HepG2 (cell line): ENCODE measurements around the gene PI3. TPM values are rescaled to one million over a fixed set of nuclear protein-coding genes. Genes with fewer than 3 reads are reported as not detected.

Experiments
- ATAC-seq: fragments of 200-7000 bp; cut with Tn5 transposase; 3 replicates; pipeline ENCODE4 v1.9.1; 2020; ENCODE audit warnings: mild to moderate bottlenecking, moderate library complexity
- BruUV-seq: library from RNA; stranded (reverse); fragments of 400-500 nt; replicated peaks from 2 replicates; lab custom pipeline; 2021; lab: Mats Ljungman, UMichigan
- CTCF ChIA-PET: fragments of 300-600 bp; formaldehyde crosslinking; extraction: SDS; loops from one replicate; lab custom pipeline; 2021; ENCODE audit warnings: low total read pairs, inconsistent platforms, low intra/inter-chr PET ratio; lab: Yijun Ruan, JAX
- POLR2A ChIA-PET: fragments of 350-600 bp; sonication (Branson Sonifier 250); formaldehyde crosslinking; loops from one replicate; lab custom pipeline; 2020; ENCODE audit warnings: antibody characterized with exemption, inconsistent platforms; lab: Yijun Ruan, JAX
- DNase-seq: peaks from one replicate; pipeline ENCODE4 v3.0.0-alpha.2; 2015; ENCODE audit warnings: low spot score
- FAIRE-seq: peaks from 3 replicates; lab custom pipeline; 2011; peaks lifted over from hg19 to GRCh38; lab: Jason Lieb, UNC
- H2AFZ ChIP-seq: one replicate; pipeline ENCODE4 v1.6.1; 2011; ENCODE audit warnings: low read length, inconsistent platforms
- H3K27ac ChIP-seq: fragments of 300-600 bp; 3 replicates; pipeline ENCODE4 v1.8.0; 2011; ENCODE audit warnings: mixed run types, mild to moderate bottlenecking, mixed read lengths, low read length, inconsistent platforms; ENCODE audit not compliant: insufficient read depth; ENCODE audit errors: extremely low read length
- H3K27me3 ChIP-seq, 2 experiments: fragments of 200-600 bp in 1 of 2; 2 replicates in 1 of 2; 3 replicates in 1 of 2; pipeline versions ENCODE4 v1.6.0 to v1.8.0; 2011; ENCODE audit warnings: low read length in 2 of 2, mild to moderate bottlenecking in 2 of 2, moderate library complexity in 2 of 2, inconsistent platforms in 1 of 2; ENCODE audit not compliant: insufficient read depth in 2 of 2, control insufficient read depth in 1 of 2
- H3K36me3 ChIP-seq, 2 experiments: fragments of 200-600 bp in 1 of 2; replicated peaks in 1 of 2; 2 replicates in 1 of 2; 3 replicates in 1 of 2; pipeline versions ENCODE4 v1.5.1 to v1.8.0; 2011; ENCODE audit warnings: low read length in 2 of 2, inconsistent platforms in 1 of 2; ENCODE audit not compliant: insufficient read depth in 2 of 2, control insufficient read depth in 1 of 2
- H3K4me1 ChIP-seq: 2 replicates; pipeline ENCODE4 v1.5.1; 2012; ENCODE audit warnings: low read length, inconsistent platforms; ENCODE audit not compliant: insufficient read depth
- H3K4me2 ChIP-seq: 2 replicates; pipeline ENCODE4 v1.6.0; 2011; ENCODE audit warnings: low read depth, low read length, inconsistent platforms
- H3K4me3 ChIP-seq, 3 experiments: fragments of 200-600 bp in 1 of 3; sonication (generic), shearing (Covaris generic) in 1 of 3; replicated peaks in 1 of 3; 2 replicates each; pipeline ENCODE4 v1.5.1; 2011 to 2016; ENCODE audit warnings: low read length in 3 of 3, inconsistent platforms in 2 of 3, low read depth in 2 of 3, mild to moderate bottlenecking in 2 of 3, control low read depth in 1 of 3, mixed read lengths in 1 of 3; ENCODE audit not compliant: insufficient read depth in 1 of 3
- H3K79me2 ChIP-seq: one replicate; pipeline ENCODE4 v1.6.1; 2011; ENCODE audit warnings: low read length, inconsistent platforms; ENCODE audit not compliant: insufficient read depth
- H3K9ac ChIP-seq: 2 replicates; pipeline ENCODE4 v1.6.0; 2011; ENCODE audit warnings: mild to moderate bottlenecking, low read depth, low read length, inconsistent platforms; ENCODE audit not compliant: insufficient read depth
- H3K9me3 ChIP-seq: 2 replicates; pipeline ENCODE4 v1.5.1; 2012; ENCODE audit warnings: mild to moderate bottlenecking, low read length
- H4K20me1 ChIP-seq: 2 replicates; pipeline ENCODE4 v1.6.0; 2011; ENCODE audit warnings: inconsistent platforms, mild to moderate bottlenecking, low read length, moderate library complexity; ENCODE audit not compliant: insufficient read depth
- ARID3A ChIP-seq: IDR thresholded peaks from 2 replicates; pipeline ENCODE4 v1.6.1; 2012; ENCODE audit warnings: low read depth, low read length, improper control_type of control experiment
- CAMTA2 ChIP-seq: sonication (generic); formaldehyde crosslinking; IDR thresholded peaks from 2 replicates; pipeline ENCODE4 v1.4.0; 2020; ENCODE audit warnings: mild to moderate bottlenecking, missing genetic modification reagents, borderline replicate concordance
- DR1 ChIP-seq: sonication (generic); formaldehyde crosslinking; IDR thresholded peaks from 2 replicates; pipeline ENCODE4 v1.8.0; 2021; ENCODE audit warnings: mild to moderate bottlenecking, missing genetic modification reagents, inconsistent platforms
- E2F1 ChIP-seq: sonication (generic); formaldehyde crosslinking; IDR thresholded peaks from 2 replicates; pipeline ENCODE4 v1.5.0; 2020; ENCODE audit warnings: missing genetic modification reagents
- E2F2 ChIP-seq: sonication (generic); formaldehyde crosslinking; IDR thresholded peaks from 2 replicates; pipeline ENCODE4 v1.4.0; 2020; ENCODE audit warnings: missing genetic modification reagents, borderline replicate concordance
- FOXA1 ChIP-seq, 2 experiments: fragments of 450-650 bp in 1 of 2; sonication (generic) in 1 of 2; formaldehyde crosslinking in 1 of 2; IDR thresholded peaks; 2 replicates each; pipeline versions ENCODE4 v1.4.0 to v1.6.1; 2016 to 2020; ENCODE audit warnings: missing genetic modification reagents in 1 of 2
- MTF1 ChIP-seq: sonication (generic); formaldehyde crosslinking; IDR thresholded peaks from 2 replicates; pipeline ENCODE4 v1.5.0; 2020; ENCODE audit warnings: missing genetic modification reagents
- RCOR2 ChIP-seq: IDR thresholded peaks from 2 replicates; pipeline ENCODE4 v1.6.1; 2016; ENCODE audit warnings: missing biosample characterization, missing genetic modification reagents
- SYNCRIP ChIP-seq: fragments of 200-400 bp; formaldehyde crosslinking; IDR thresholded peaks from 2 replicates; pipeline ENCODE4 v1.6.1; 2018; ENCODE audit warnings: mild to moderate bottlenecking, low read depth, low read length; ENCODE audit not compliant: insufficient read depth
- TCF7L2 ChIP-seq: IDR thresholded peaks from 2 replicates; pipeline ENCODE4 v1.6.1; 2011; ENCODE audit warnings: mild to moderate bottlenecking, low read depth, low read length, moderate library complexity
- ZFP37 ChIP-seq: sonication (generic); formaldehyde crosslinking; IDR thresholded peaks from 2 replicates; pipeline ENCODE4 v1.4.0; 2020; ENCODE audit warnings: missing genetic modification reagents, borderline replicate concordance
- ZFP41 ChIP-seq: sonication (generic); formaldehyde crosslinking; IDR thresholded peaks from 2 replicates; pipeline ENCODE4 v1.4.0; 2020; ENCODE audit warnings: mild to moderate bottlenecking, missing genetic modification reagents, borderline replicate concordance
- ZKSCAN5 ChIP-seq: sonication (generic); formaldehyde crosslinking; IDR thresholded peaks from 2 replicates; pipeline ENCODE4 v1.5.1; 2020; ENCODE audit warnings: mild to moderate bottlenecking, missing genetic modification reagents
- ZMYM3 ChIP-seq: sonication (generic); formaldehyde crosslinking; IDR thresholded peaks from 2 replicates; pipeline ENCODE4 v1.5.1; 2020; ENCODE audit warnings: mild to moderate bottlenecking, missing genetic modification reagents
- ZNF326 ChIP-seq: sonication (generic); formaldehyde crosslinking; IDR thresholded peaks from 2 replicates; pipeline ENCODE4 v1.4.0; 2020; ENCODE audit warnings: missing genetic modification reagents, borderline replicate concordance
- ZNF414 ChIP-seq: sonication (generic); formaldehyde crosslinking; IDR thresholded peaks from 2 replicates; pipeline ENCODE4 v1.5.0; 2020; ENCODE audit warnings: missing genetic modification reagents
- ZNF44 ChIP-seq: sonication (generic); formaldehyde crosslinking; IDR thresholded peaks from 2 replicates; pipeline ENCODE4 v1.5.1; 2020; ENCODE audit warnings: mild to moderate bottlenecking, missing genetic modification reagents
- ZNF441 ChIP-seq: sonication (generic); formaldehyde crosslinking; IDR thresholded peaks from 2 replicates; pipeline ENCODE4 v1.7.0; 2021; ENCODE audit warnings: missing genetic modification reagents, borderline replicate concordance
- ZNF605 ChIP-seq: sonication (generic); formaldehyde crosslinking; IDR thresholded peaks from 2 replicates; pipeline ENCODE4 v1.8.0; 2022; ENCODE audit warnings: mild to moderate bottlenecking, missing genetic modification reagents
- ZNF678 ChIP-seq: sonication (generic); formaldehyde crosslinking; IDR thresholded peaks from 2 replicates; pipeline ENCODE4 v1.4.0; 2020; ENCODE audit warnings: mild to moderate bottlenecking, missing genetic modification reagents
- WGBS: methylation state at CpG from one replicate; pipeline ENCODE4 v1.1.6; 2017; ENCODE audit warnings: low lambda C conversion rate; 5-methylcytosine and 5-hydroxymethylcytosine counted together
- in situ Hi-C: cut with HindIII; loops from 2 replicates; pipeline ENCODE4 v1.10.0; 2017; ENCODE audit warnings: low pct_unique_long_range_greater_than_20kb; ENCODE audit not compliant: extremely low pct_ligation_motif_present
- intact Hi-C: fragments of 100-400 bp; cut with micrococcal nuclease; formaldehyde crosslinking; loops from one replicate; pipeline ENCODE4 v1.10.0; 2022; ENCODE audit not compliant: unreplicated experiment
- polyA plus RNA-seq, 8 experiments: library from polyadenylated mRNA; depleted of rRNA in 3 of 8; stranded (reverse) in 7 of 8; unstranded in 1 of 8; fragments of >200 nt; fragmentation: Illumina TruSeq in 4 of 8; extraction: Trizol in 4 of 8; gene quantifications; 2 replicates each; pipeline versions ENCODE4 v1.2.1 to v1.2.3, GENCODE V29; 2011 to 2016; ENCODE audit warnings: low read depth in 4 of 8, missing spikeins in 1 of 8, mixed read lengths in 1 of 8; ENCODE audit not compliant: insufficient read depth in 1 of 8
- total RNA-seq, 5 experiments: library from RNA; depleted of rRNA; stranded (reverse); fragments of >200 nt; fragmentation: Illumina TruSeq; extraction: Trizol; gene quantifications; 2 replicates each; pipeline ENCODE4 v1.2.3, GENCODE V29; 2016; ENCODE audit warnings: low read depth in 1 of 5

Gene PI3
- total and polyA plus RNA-seq, 2 of the 13 experiments (the other 11 are each of a cell fraction or from before 2014, with no cell fraction given) = 0.22 TPM; not detected in 1

- H3K4me3 ChIP-seq = no peak overlapping the region; a peak in 1 of 6 replicates
- peaks cover 0 to 9% of the 10 kb centered on the region in 2 experiments; a peak in 4 of 5 replicates for H3K27me3 ChIP-seq
- ChIA-PET CTCF (interaction anchor here (1.4 kb wide), 1 partner anchor 152 kb away, joined by 8 read pairs; no protein-coding TSS in a partner anchor), POLR2A (no interaction called here)
- ATAC-seq = peak; percentile 91
- BruUV-seq = no TSS peak
- WGBS = 18% methylated on average over 20 of the region's 20 CpGs
- peaks cover 8% of the 10 kb centered on the region for H3K4me1 ChIP-seq
- peak; percentile 34 for DNase-seq
- intact Hi-C loops (loop anchor here (5.0 to 10.0 kb wide), 2 partner anchors 154 to 564 kb away; no protein-coding TSS in a partner anchor), in situ Hi-C loops (no loop called here)
- no peak overlapping the region for H2AFZ ChIP-seq
- no peak for FAIRE-seq
- no peaks in the 10 kb centered on the region for H3K9me3 ChIP-seq
- H4K20me1 ChIP-seq = no peaks in the 10 kb centered on the region
- H3K79me2 ChIP-seq = no peaks in the 10 kb centered on the region
- no peaks in the 10 kb centered on the region for H3K36me3 ChIP-seq
- H3K9ac ChIP-seq = no peak overlapping the region
- peak overlapping the region; percentile 30 for H3K4me2 ChIP-seq
- H3K27ac ChIP-seq = no peak overlapping the region
- TF ChIP-seq CAMTA2 (CRISPR knock-in tag) (no peak), DR1 (no peak), SYNCRIP (no peak), RCOR2 (CRISPR knock-in tag) (no peak), E2F2 (no peak), TCF7L2 (no peak), FOXA1 (IDR thresholded peaks at IDR 0.05) (no peak), FOXA1 (CRISPR knock-in tag; IDR thresholded peaks at IDR 0.05) (no peak), ARID3A (no peak), ZNF326 (CRISPR knock-in tag) (no peak), ZNF441 (CRISPR knock-in tag) (no peak), E2F1 (CRISPR knock-in tag) (no peak), ZNF44 (no peak), ZNF678 (no peak), ZFP41 (CRISPR knock-in tag) (no peak), ZFP37 (CRISPR knock-in tag) (no peak), ZMYM3 (CRISPR knock-in tag) (no peak), ZKSCAN5 (CRISPR knock-in tag) (no peak), ZNF414 (CRISPR knock-in tag) (no peak), MTF1 (CRISPR knock-in tag) (no peak), ZNF605 (no peak)
Measured at GRCh38 chr20:45138561-45139300, 36.0 kb upstream of the PI3 start.
